ENCODE results near the gene SPATA25.

DNA sequence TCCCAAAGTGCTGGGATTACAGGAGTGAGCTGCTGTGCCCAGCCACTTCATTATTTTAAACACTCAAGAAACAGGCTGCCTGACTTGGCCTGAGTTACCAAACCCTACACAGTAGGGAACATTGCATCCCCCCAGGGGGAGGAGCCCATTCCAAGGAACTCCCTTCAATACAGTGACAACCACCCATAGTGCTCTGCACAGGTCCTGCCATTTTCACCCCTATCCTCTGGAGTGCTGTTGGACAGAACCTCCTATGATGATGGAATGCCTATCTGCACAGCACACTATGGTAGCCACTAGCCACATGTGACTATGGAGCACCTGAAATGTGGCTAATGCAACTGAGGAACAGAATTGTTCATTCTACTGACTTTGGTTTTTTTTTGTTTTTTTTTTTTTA is 42.0 kb downstream of the SPATA25 start:
- TF ChIP-seq, protein P1, sequence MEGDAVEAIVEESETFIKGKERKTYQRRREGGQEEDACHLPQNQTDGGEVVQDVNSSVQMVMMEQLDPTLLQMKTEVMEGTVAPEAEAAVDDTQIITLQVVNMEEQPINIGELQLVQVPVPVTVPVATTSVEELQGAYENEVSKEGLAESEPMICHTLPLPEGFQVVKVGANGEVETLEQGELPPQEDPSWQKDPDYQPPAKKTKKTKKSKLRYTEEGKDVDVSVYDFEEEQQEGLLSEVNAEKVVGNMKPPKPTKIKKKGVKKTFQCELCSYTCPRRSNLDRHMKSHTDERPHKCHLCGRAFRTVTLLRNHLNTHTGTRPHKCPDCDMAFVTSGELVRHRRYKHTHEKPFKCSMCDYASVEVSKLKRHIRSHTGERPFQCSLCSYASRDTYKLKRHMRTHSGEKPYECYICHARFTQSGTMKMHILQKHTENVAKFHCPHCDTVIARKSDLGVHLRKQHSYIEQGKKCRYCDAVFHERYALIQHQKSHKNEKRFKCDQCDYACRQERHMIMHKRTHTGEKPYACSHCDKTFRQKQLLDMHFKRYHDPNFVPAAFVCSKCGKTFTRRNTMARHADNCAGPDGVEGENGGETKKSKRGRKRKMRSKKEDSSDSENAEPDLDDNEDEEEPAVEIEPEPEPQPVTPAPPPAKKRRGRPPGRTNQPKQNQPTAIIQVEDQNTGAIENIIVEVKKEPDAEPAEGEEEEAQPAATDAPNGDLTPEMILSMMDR (conservative IDR thresholded peaks at IDR 0.05 in 1 of 2, IDR thresholded peaks at IDR 0.05 in 1 of 2; ENCODE audit: low read depth in 1 of 2, low read length in 2 of 2): no peak
- TF ChIP-seq EZH2 (IDR thresholded peaks at IDR 0.05; ENCODE audit: low read length, missing control alignments): no peak
